HG03064 (cell line): ENCODE measurements around the gene NAA80.
"Not testable (repeated sequence)": the region's sequence is repeated elsewhere in the genome, so short reads cannot be mapped to it uniquely, and the experiment has no call there.

Experiments used
- ATAC-seq: cut with Tn5 transposase; IDR thresholded peaks from one replicate; pipeline ENCODE4 v1.9.1; 2021; ENCODE audit warnings: low read depth; ENCODE audit not compliant: unreplicated experiment

Gene NAA80

GRCh38 chr3:50317300-50317699 is 18.1 kb upstream of the NAA80 start:
- no peak for ATAC-seq

GRCh38 chr3:50316657-50317242 is 17.5 kb upstream of the NAA80 start:
- ATAC-seq = no peak

GRCh38 chr3:50314816-50315215 is 15.6 kb upstream of the NAA80 start:
- no peak for ATAC-seq

- ATAC-seq = no peak
Measured at GRCh38 chr3:50314342-50314741, 15.1 kb upstream of the NAA80 start.

GRCh38 chr3:50312041-50312440 is 12.8 kb upstream of the NAA80 start:
- not testable (repeated sequence) for ATAC-seq

- ATAC-seq = no peak
Measured at GRCh38 chr3:50304601-50305000, 5.4 kb upstream of the NAA80 start.

- no peak for ATAC-seq
Measured at GRCh38 chr3:50303013-50303815, 4.0 kb upstream of the NAA80 start, which contains the start of gene HYAL1. HYAL1 (minus strand) TSS chr3:50303574; CDS start chr3:50302956, 618 bp downstream.

GRCh38 chr3:50302095-50303012 is 3.1 kb upstream of the NAA80 start:
- no peak for ATAC-seq

GRCh38 chr3:50300681-50301254 is 1.6 kb upstream of the NAA80 start:
- ATAC-seq = no peak

- no peak for ATAC-seq
Measured at GRCh38 chr3:50299929-50300680, 900 bp upstream of the NAA80 start.

GRCh38 chr3:50299638-50299928 is 378 bp upstream of the NAA80 start:
- no peak for ATAC-seq

GRCh38 chr3:50297896-50298725 is 1.1 kb downstream of the NAA80 start:
- no peak for ATAC-seq

GRCh38 chr3:50297384-50297775 is 1.8 kb downstream of the NAA80 start:
- ATAC-seq = no peak

- no peak for ATAC-seq
Measured at GRCh38 chr3:50296721-50297383, 2.4 kb downstream of the NAA80 start.

- no peak for ATAC-seq
Measured at GRCh38 chr3:50295553-50296431, 3.4 kb downstream of the NAA80 start.

- ATAC-seq = no peak
Measured at GRCh38 chr3:50294492-50295403, 4.5 kb downstream of the NAA80 start.

- ATAC-seq = no peak
Measured at GRCh38 chr3:50294089-50294488, 5.1 kb downstream of the NAA80 start.
